ENCODE data around the gene TTLL7.

Gene TTLL7

DNA sequence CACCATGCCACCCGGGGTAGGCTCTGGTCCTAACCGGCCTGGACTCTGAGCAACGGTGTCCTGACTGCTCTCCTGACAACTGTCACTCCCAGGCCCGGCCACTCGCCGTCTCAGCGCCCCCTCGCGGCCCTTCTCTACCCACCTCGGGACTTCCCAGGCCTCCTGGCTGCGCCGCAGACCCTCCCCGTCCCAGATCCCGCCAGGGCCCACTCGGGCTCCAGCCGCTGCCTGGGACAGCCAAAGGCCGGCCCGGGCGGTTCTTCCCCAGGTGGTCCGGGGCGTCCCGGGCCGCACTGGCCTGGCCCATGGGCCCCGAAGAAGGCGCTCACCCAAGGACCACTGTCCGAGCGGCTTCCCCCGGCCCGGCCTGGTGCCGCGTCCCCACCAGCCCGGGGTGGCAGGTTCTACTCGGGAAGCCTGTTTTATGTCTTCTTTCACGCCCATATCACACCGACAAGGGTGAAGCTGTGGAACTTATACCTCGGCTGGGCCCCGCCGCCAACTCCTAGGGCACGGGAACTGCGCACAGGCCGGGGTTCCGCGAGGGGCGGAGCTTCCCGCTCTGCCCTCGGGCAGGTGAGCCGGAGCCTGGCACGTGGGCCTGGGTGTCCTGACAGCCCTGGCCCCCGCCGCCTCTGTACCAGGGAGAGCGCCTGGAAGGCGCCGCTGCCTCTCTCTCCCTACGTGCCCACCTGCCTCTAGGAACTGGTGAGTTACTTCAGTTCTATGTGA lies 138.3 kb downstream of the TTLL7 start:
- H3K4me3 ChIP-seq (ENCODE audit: low read length) = peak overlapping the region; percentile 53
- peak; percentile 72 for DNase-seq (ENCODE audit: low read depth)
- TF ChIP-seq, protein P1, sequence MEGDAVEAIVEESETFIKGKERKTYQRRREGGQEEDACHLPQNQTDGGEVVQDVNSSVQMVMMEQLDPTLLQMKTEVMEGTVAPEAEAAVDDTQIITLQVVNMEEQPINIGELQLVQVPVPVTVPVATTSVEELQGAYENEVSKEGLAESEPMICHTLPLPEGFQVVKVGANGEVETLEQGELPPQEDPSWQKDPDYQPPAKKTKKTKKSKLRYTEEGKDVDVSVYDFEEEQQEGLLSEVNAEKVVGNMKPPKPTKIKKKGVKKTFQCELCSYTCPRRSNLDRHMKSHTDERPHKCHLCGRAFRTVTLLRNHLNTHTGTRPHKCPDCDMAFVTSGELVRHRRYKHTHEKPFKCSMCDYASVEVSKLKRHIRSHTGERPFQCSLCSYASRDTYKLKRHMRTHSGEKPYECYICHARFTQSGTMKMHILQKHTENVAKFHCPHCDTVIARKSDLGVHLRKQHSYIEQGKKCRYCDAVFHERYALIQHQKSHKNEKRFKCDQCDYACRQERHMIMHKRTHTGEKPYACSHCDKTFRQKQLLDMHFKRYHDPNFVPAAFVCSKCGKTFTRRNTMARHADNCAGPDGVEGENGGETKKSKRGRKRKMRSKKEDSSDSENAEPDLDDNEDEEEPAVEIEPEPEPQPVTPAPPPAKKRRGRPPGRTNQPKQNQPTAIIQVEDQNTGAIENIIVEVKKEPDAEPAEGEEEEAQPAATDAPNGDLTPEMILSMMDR (IDR thresholded peaks at IDR 0.05; ENCODE audit: insufficient read depth, low read depth, low read length, missing control alignments) = peak; percentile 63

DNA sequence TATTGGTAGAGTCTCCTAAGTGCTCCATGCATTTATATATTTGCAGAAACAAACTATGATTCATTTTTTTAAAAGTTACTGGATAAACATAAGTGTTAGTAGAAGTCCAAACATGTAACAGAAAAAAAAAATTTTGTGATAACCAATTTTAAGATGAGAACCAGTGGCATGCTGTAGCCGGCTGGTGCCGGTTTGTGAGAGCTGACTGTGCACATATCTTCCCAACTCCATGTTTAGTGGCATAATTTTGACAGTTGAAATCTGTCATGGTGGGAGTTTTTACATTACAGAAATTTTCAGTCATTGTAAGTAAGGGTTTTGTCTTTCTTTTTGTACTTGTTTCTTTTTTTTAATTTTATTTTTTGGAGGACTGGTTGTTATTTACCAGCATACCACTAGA lies 141.2 kb downstream of the TTLL7 start:
- no peak for DNase-seq (ENCODE audit: low read depth)
- no peak overlapping the region for H3K4me3 ChIP-seq (ENCODE audit: low read length)
- TF ChIP-seq, protein P1 (IDR thresholded peaks at IDR 0.05; ENCODE audit: insufficient read depth, low read depth, low read length, missing control alignments) = no peak

DNA sequence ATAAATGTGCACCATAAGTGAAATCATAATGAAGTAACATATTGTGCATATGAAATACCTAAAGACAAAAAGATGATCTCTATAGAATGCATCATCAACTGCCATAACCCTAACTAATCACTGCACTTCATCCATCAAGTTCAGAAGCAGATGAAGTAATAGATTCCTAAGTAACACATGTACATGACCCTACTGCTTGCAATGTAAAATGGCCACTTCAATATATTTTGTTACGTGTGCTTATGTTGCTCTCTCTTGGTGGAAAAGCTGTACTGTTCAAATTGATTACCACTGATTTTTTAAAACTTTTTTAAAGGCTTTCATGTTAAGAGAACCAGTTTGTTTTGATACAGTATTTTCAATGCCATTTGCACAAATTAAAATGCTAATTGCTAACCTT lies 141.8 kb downstream of the TTLL7 start:
- TF ChIP-seq, protein P1 (IDR thresholded peaks at IDR 0.05; ENCODE audit: insufficient read depth, low read depth, low read length, missing control alignments) = no peak
- no peak overlapping the region for H3K4me3 ChIP-seq (ENCODE audit: low read length)
- peak; percentile 20 for DNase-seq (ENCODE audit: low read depth)

DNA sequence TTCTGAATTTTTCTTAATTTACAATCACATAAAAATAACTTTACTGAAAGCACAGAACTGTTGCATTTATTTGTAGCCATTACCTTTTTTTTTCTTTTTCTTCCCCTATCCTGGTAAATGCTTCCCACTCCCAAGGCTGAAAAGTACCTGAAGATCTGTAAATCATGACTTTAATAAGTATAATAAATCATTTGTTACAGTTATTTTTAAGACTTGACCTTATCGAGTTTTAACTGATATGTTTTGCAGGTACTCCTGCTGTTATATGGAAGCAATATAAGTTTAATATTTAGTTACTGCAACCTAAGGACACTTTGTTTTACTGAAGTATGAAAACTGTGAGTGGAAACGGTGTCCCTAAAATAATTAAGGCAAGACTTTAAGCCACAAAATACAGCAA lies 142.6 kb downstream of the TTLL7 start:
- TF ChIP-seq, protein P1 (IDR thresholded peaks at IDR 0.05; ENCODE audit: insufficient read depth, low read depth, low read length, missing control alignments) = no peak
- DNase-seq (ENCODE audit: low read depth) = no peak
- no peak overlapping the region for H3K4me3 ChIP-seq (ENCODE audit: low read length)

DNA sequence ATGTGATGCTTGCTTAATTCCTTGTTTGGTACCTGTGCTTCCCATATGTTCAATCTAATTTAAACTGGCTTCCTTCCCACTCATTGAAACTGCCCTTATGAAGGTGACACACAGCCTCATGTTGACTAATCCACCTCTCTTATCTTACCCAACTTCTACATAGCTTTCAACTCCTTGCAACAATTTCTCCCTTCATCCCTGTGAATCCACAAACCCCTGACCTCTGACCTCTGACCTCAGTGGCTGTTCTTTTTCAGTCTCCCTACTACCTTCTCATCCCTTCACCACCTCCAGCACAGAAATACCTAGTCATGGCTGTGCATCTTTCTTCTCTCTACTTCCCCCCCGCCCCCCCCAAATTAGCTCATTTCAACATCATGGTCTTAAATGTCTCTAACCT lies 144.5 kb downstream of the TTLL7 start:
- H3K4me3 ChIP-seq (ENCODE audit: low read length) = no peak overlapping the region
- peak; percentile 10 for DNase-seq (ENCODE audit: low read depth)
- TF ChIP-seq, protein P1 (IDR thresholded peaks at IDR 0.05; ENCODE audit: insufficient read depth, low read depth, low read length, missing control alignments) = no peak

DNA sequence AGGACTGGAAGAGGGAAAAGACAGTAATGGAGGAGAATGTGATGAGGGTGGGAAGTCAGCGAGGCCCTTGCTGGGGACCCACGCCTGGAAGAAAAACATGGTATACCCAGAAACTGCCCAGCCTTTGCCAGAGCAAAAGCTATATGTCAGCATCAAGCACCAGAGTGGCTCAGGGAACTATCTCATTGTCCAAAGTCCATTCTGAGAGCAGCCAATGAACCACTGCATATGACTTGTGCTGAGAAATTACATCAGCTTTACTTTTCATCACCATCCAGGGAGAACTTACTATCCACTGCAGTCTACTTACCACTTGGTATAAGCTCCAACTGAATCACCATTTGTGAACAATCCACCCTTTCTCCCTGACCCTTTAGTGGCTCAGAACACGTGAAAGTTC lies 148.1 kb downstream of the TTLL7 start:
- no peak overlapping the region for H3K4me3 ChIP-seq (ENCODE audit: low read length)
- no peak for DNase-seq (ENCODE audit: low read depth)
- TF ChIP-seq, protein P1 (IDR thresholded peaks at IDR 0.05; ENCODE audit: insufficient read depth, low read depth, low read length, missing control alignments) = no peak

Data from epithelial cell of esophagus (primary cell).